OCI-LY3 (cell line): ENCODE data around the gene SMIM41.

ENCODE experiments used
- H2AFZ ChIP-seq: fragments of 200-600, 300-600 bp; shearing (Covaris generic); 2 replicates; pipeline ENCODE4 v1.6.0; 2014; ENCODE audit warnings: antibody characterized with exemption, low read depth, low read length
- H3K27ac ChIP-seq: fragments of 200-600, 300-600 bp; sonication (generic); 2 replicates; pipeline ENCODE4 v1.5.1; 2014; ENCODE audit warnings: mild to moderate bottlenecking, low read length, moderate library complexity, mixed read lengths
- H3K27me3 ChIP-seq: fragments of 200-600, 300-600 bp; sonication (generic); 2 replicates; pipeline ENCODE4 v1.6.1; 2014; ENCODE audit warnings: low read depth, low read length, mixed read lengths
- H3K36me3 ChIP-seq: fragments of 200-600, 300-600 bp; sonication (generic); replicated peaks from 2 replicates; pipeline ENCODE3; 2014; ENCODE audit warnings: low read depth, low read length, mixed read lengths
- H3K4me1 ChIP-seq: fragments of 300-600, 200-600 bp; sonication (generic); 2 replicates; pipeline ENCODE4 v1.6.1; 2014; ENCODE audit warnings: low read length, mixed read lengths
- H3K4me2 ChIP-seq: fragments of 200-600, 300-600 bp; sonication (generic); 2 replicates; pipeline ENCODE4 v1.6.1; 2014; ENCODE audit warnings: low read length, mixed read lengths
- H3K4me3 ChIP-seq: fragments of 300-600, 200-600 bp; sonication (generic); 2 replicates; pipeline ENCODE4 v1.5.1; 2014; ENCODE audit warnings: antibody characterized with exemption, mild to moderate bottlenecking, low read length, moderate library complexity
- H3K79me2 ChIP-seq: fragments of 300-600, 200-600 bp; shearing (Covaris generic); 2 replicates; pipeline ENCODE4 v1.6.1; 2014; ENCODE audit warnings: mild to moderate bottlenecking, low read length, mixed read lengths
- H3K9ac ChIP-seq: fragments of 300-600, 200-600 bp; shearing (Covaris generic); 2 replicates; pipeline ENCODE4 v1.6.0; 2014; ENCODE audit warnings: mild to moderate bottlenecking, low read length, moderate library complexity
- H3K9me3 ChIP-seq: fragments of 200-600, 300-600 bp; shearing (Covaris generic); 2 replicates; pipeline ENCODE4 v1.6.1; 2014; ENCODE audit warnings: low read length, mixed read lengths; ENCODE audit not compliant: insufficient read depth
- H4K20me1 ChIP-seq: fragments of 200-600, 300-600 bp; sonication (generic); 2 replicates; pipeline ENCODE4 v1.6.1; 2016; ENCODE audit warnings: low read length, mixed read lengths; ENCODE audit not compliant: insufficient read depth
- EZH2phosphoT487 ChIP-seq: fragments of 200-600 bp; shearing (Covaris generic); IDR thresholded peaks from 2 replicates; pipeline ENCODE4 v1.6.1; 2018; ENCODE audit warnings: antibody characterized with exemption, mixed run types, low read depth
- TF ChIP-seq, protein P1 (sequence below): fragments of 200-600, 300-600 bp; sonication (generic); IDR thresholded peaks from 2 replicates; pipeline ENCODE4 v1.5.1; 2014; ENCODE audit warnings: antibody characterized with exemption, low read length, low read depth

Gene SMIM41

DNA sequence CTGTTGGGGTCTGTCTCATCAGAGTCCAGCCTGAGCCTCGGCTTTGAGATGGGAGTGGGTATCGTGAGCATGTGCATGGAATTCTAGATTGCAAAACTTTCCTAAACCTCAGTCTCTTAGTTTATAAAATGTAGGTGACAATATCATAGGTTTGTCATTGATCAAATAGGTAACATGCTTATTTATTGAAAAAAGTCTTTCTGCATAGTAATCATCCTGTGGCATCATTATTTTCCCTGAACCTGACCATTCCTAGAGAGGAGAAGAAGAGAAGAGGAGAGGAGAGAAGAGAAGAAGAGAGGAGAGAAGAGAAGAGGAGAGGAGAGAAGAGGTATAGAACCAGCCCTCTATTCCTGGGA lies 4.1 kb downstream of the SMIM41 start:
- H3K27ac ChIP-seq = no peak overlapping the region
- no peak overlapping the region for H3K9ac ChIP-seq
- peaks cover 3% of the 10 kb centered on the region; the same call in 1 of the 2 replicates for H3K27me3 ChIP-seq
- H4K20me1 ChIP-seq = no peaks in the 10 kb centered on the region
- TF ChIP-seq EZH2phosphoT487 = no peak
- TF ChIP-seq, protein P1, sequence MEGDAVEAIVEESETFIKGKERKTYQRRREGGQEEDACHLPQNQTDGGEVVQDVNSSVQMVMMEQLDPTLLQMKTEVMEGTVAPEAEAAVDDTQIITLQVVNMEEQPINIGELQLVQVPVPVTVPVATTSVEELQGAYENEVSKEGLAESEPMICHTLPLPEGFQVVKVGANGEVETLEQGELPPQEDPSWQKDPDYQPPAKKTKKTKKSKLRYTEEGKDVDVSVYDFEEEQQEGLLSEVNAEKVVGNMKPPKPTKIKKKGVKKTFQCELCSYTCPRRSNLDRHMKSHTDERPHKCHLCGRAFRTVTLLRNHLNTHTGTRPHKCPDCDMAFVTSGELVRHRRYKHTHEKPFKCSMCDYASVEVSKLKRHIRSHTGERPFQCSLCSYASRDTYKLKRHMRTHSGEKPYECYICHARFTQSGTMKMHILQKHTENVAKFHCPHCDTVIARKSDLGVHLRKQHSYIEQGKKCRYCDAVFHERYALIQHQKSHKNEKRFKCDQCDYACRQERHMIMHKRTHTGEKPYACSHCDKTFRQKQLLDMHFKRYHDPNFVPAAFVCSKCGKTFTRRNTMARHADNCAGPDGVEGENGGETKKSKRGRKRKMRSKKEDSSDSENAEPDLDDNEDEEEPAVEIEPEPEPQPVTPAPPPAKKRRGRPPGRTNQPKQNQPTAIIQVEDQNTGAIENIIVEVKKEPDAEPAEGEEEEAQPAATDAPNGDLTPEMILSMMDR = no peak
- no peak overlapping the region for H3K4me2 ChIP-seq
- H3K4me3 ChIP-seq = no peak overlapping the region
- no peaks in the 10 kb centered on the region for H3K9me3 ChIP-seq
- H3K36me3 ChIP-seq = peaks cover 8% of the 10 kb centered on the region
- H3K4me1 ChIP-seq = peaks cover 41% of the 10 kb centered on the region
- H2AFZ ChIP-seq = no peak overlapping the region
- no peaks in the 10 kb centered on the region for H3K79me2 ChIP-seq

DNA sequence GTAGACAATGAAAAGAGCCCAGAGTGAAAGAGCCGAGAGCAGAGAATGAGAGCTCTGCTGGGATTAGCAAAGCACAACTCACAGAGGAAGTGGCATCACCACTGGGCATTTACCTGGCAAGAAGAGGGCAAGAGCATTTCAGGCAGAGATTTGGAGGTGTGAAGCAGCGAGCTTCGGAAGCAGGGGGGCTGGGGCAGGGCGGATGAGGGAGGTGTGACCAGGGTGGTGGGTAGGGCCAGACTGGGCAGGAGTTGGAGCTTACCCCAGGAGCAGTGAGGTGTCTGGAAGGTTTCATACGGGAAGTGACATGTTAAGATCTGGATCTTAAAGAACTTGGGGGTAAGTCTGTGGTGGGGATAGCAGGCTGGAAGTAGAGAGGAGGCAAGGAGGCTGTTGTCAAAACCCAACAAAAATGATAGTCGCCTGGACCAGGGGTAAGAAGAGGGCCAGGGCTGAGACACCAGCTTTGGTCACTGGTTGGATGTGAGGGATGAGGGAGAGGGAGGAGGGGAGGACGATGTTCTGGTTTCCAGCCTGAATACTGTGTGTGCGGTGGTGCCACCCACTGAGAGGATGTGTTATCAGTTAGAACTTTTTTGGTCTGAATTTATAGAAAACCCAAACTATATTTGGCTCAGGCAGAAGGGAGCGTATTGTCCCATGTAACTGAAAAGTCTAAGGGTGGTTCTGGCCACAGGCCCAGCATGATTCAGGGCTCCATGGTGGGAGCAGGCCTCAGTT lies 5.2 kb downstream of the SMIM41 start:
- Histone ChIP-seq H3K9me3 (no peaks in the 10 kb centered on the region), H3K27ac (no peak overlapping the region), H3K4me1 (peaks cover 45% of the 10 kb centered on the region), H3K79me2 (no peaks in the 10 kb centered on the region), H3K9ac (no peak overlapping the region), H2AFZ (no peak overlapping the region), H3K4me3 (no peak overlapping the region), H3K36me3 (peaks cover 6% of the 10 kb centered on the region), H3K27me3 (peaks cover 3% of the 10 kb centered on the region; the same call in 1 of the 2 replicates), H4K20me1 (no peaks in the 10 kb centered on the region), H3K4me2 (no peak overlapping the region)
- TF ChIP-seq EZH2phosphoT487 = no peak
- TF ChIP-seq, protein P1 = no peak

DNA sequence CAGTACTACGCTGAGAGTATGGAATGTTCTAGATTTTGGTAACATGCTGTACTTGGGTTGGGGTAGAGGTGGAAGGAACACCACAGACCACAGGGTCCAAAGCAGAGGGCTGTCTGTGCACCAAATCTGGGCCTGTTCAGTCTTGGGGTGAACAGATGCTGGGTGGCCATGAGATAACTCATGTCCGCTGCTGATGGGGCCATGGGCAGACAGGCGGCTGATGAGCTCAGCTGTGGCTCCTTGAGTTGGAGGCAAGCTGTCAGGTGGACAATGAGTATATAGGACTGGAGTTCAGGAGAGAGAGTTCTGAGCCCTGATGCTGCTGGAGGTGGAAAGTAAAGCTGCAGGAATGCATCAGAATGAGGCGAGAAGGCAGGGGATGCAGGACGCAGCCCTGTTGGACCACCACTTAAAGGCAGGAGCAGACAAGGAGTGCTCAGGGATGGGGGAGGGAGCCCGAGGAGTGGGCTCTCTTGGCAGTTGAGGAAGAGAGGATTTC lies 6.2 kb downstream of the SMIM41 start:
- Histone ChIP-seq H4K20me1 (no peaks in the 10 kb centered on the region), H3K36me3 (no peaks in the 10 kb centered on the region), H3K4me1 (peaks cover 38% of the 10 kb centered on the region), H3K27me3 (peaks cover 8% of the 10 kb centered on the region), H3K27ac (no peak overlapping the region), H2AFZ (no peak overlapping the region), H3K4me2 (no peak overlapping the region), H3K9ac (no peak overlapping the region), H3K79me2 (no peaks in the 10 kb centered on the region), H3K4me3 (no peak overlapping the region), H3K9me3 (no peaks in the 10 kb centered on the region)
- TF ChIP-seq, protein P1 = no peak
- no peak for TF ChIP-seq EZH2phosphoT487

DNA sequence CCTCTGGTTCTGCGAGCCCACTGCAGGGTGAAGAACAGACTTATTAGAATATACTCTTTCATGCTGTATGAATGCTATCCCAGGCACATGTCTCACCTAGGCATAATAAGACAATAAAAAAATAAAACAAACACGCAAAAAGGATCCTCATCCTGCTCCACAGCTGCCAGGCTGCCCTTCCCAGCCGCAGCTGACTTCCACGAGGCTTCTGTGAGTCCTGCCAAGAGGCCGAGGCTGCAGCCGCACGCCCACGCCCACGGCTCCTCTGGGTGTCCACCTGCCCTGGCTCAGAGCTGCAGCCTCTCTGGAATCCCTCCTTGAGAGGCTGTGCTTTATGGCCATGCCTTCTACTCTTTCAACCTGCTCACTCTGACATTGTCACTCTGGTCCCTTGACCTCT lies 6.9 kb downstream of the SMIM41 start:
- Histone ChIP-seq H4K20me1 (no peaks in the 10 kb centered on the region), H3K4me1 (peaks cover 32% of the 10 kb centered on the region), H3K36me3 (no peaks in the 10 kb centered on the region), H3K4me2 (no peak overlapping the region), H3K79me2 (no peaks in the 10 kb centered on the region), H3K9me3 (no peaks in the 10 kb centered on the region), H3K27me3 (peaks cover 14% of the 10 kb centered on the region), H2AFZ (no peak overlapping the region), H3K27ac (no peak overlapping the region), H3K9ac (no peak overlapping the region), H3K4me3 (no peak overlapping the region)
- TF ChIP-seq, protein P1 = no peak
- TF ChIP-seq EZH2phosphoT487 = no peak
